NB4 (cell line): ENCODE measurements around the gene CDK13.

Source experiments
- DNase-seq: peaks from one replicate; pipeline ENCODE4 v3.0.0; 2010; ENCODE audit warnings: low read depth
- H3K4me3 ChIP-seq: one replicate; pipeline ENCODE4 v1.5.1; 2011; ENCODE audit warnings: mild to moderate bottlenecking, low read depth, low read length, moderate library complexity
- CTCF ChIP-seq: IDR thresholded peaks from one replicate; pipeline ENCODE4 v1.5.1; 2012; ENCODE audit warnings: low read depth, low read length
- MAX ChIP-seq: IDR thresholded peaks from 2 replicates; pipeline ENCODE4 v1.6.1; 2011; ENCODE audit warnings: low read depth, low read length
- MYC ChIP-seq: IDR thresholded peaks from 2 replicates; pipeline ENCODE4 v1.6.1; 2011; ENCODE audit warnings: low read depth, low read length
- POLR2A ChIP-seq: IDR thresholded peaks from 2 replicates; pipeline ENCODE4 v1.6.1; 2011; ENCODE audit warnings: mild to moderate bottlenecking; ENCODE audit not compliant: insufficient read length; ENCODE audit errors: extremely low read depth

CDK13 gene

GRCh38 chr7:40095695-40096327, 145.8 kb downstream of the CDK13 start:
- H3K4me3 ChIP-seq: no peak overlapping the region
- no peak for DNase-seq
- TF ChIP-seq CTCF (no peak), MYC (no peak), MAX (no peak), POLR2A (no peak)

GRCh38 chr7:40097728-40098127, 147.7 kb downstream of the CDK13 start:
- DNase-seq: no peak
- H3K4me3 ChIP-seq: no peak overlapping the region
- TF ChIP-seq MAX (no peak), MYC (no peak), POLR2A (no peak), CTCF (no peak)

- TF ChIP-seq MYC (no peak), CTCF (no peak), MAX (no peak), POLR2A (no peak)
- H3K4me3 ChIP-seq: no peak overlapping the region
- no peak for DNase-seq
These were observed 148.8 kb downstream of the CDK13 start for GRCh38 chr7:40098810-40099209.

GRCh38 chr7:40099837-40100236, 149.8 kb downstream of the CDK13 start:
- no peak overlapping the region for H3K4me3 ChIP-seq
- TF ChIP-seq MAX (no peak), MYC (no peak), POLR2A (no peak), CTCF (no peak)
- DNase-seq: no peak

GRCh38 chr7:40101201-40101600, 151.1 kb downstream of the CDK13 start:
- no peak overlapping the region for H3K4me3 ChIP-seq
- TF ChIP-seq MYC (no peak), POLR2A (no peak), MAX (no peak), CTCF (no peak)
- DNase-seq: no peak
